ENCODE measurements around the gene MRPL33. TPM values are rescaled to one million over a fixed set of nuclear protein-coding genes. Genes with fewer than 3 reads are reported as not detected.

The MRPL33 gene
- total RNA-seq (ENCODE audit: low replicate concordance), result 54.6 and 63.4 TPM in 2 replicates
- long read RNA-seq, transcript MRPL33-202 (3 exons, 404 nt), result major isoform, 13 of 37 reads
- long read RNA-seq, transcript MRPL33-201 (4 exons, 518 nt), result minor isoform, 9 of 37 reads
- long read RNA-seq, partial matches to known transcripts, result 8 of 37 reads
- long read RNA-seq, other reads (novel, unspliced or antisense), result 7 of 37 reads

DNA sequence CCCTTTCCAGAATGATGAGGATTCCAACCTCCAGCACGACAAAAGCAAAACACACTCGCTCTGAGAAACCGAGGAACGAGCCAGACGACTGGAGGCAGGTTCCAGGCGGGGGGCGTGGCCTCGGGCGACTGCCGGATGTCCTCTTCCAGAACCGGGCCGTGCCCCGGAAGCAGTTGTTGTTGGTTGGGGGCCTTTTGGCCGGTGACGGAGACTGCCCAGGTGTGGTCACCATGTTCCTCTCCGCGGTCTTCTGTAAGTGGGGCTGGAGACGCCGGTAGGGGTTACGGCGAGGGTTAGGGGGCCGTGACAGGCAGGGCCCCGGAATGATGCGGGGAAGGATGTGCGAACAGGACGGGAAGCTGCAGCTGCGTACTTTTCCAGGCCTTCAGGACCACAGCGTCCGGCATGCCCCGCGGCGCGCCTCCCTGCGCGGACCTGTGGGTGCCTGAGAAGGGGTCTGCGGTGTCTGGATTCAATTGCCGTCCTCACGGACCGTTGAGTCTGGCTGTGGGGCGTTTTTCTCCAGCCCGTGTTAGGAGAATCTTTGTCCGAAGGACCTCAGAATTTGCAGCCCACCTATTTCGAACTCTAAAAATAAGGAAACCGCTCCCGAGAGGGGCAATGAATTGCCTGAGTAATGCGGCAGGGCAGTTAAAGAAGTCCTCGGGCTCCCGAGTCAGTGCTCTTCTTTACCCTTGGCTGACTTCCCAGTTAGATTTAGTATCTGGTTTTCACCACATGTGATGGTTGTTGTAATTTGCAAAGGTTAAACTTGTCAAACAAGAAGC lies at the start of gene MRPL33:
Gene MRPL33, plus strand, starts transcription at position 172 of the 788 bp plus-strand sequence. Its CDS starts 59 bp downstream, at position 231.
- DNase-seq (ENCODE audit: extremely low spot score, unreplicated experiment), result peak; percentile 92
- H3K4me3 Mint-ChIP-seq, result peak within 1 kb of the TSS; percentile 100
- no peaks in the 10 kb centered on the region for H3K9me3 Mint-ChIP-seq
- H3K27me3 Mint-ChIP-seq, result peaks cover 5% of the 10 kb centered on the region
- TF ChIP-seq, protein P1, sequence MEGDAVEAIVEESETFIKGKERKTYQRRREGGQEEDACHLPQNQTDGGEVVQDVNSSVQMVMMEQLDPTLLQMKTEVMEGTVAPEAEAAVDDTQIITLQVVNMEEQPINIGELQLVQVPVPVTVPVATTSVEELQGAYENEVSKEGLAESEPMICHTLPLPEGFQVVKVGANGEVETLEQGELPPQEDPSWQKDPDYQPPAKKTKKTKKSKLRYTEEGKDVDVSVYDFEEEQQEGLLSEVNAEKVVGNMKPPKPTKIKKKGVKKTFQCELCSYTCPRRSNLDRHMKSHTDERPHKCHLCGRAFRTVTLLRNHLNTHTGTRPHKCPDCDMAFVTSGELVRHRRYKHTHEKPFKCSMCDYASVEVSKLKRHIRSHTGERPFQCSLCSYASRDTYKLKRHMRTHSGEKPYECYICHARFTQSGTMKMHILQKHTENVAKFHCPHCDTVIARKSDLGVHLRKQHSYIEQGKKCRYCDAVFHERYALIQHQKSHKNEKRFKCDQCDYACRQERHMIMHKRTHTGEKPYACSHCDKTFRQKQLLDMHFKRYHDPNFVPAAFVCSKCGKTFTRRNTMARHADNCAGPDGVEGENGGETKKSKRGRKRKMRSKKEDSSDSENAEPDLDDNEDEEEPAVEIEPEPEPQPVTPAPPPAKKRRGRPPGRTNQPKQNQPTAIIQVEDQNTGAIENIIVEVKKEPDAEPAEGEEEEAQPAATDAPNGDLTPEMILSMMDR (conservative IDR thresholded peaks at IDR 0.05), result no peak
- H3K4me1 Mint-ChIP-seq (ENCODE audit: unreplicated experiment), result peaks cover 23% of the 10 kb centered on the region
- peaks cover 9% of the 10 kb centered on the region for H3K36me3 Mint-ChIP-seq
- peak within 1 kb of the TSS; percentile 98 for H3K27ac Mint-ChIP-seq

DNA sequence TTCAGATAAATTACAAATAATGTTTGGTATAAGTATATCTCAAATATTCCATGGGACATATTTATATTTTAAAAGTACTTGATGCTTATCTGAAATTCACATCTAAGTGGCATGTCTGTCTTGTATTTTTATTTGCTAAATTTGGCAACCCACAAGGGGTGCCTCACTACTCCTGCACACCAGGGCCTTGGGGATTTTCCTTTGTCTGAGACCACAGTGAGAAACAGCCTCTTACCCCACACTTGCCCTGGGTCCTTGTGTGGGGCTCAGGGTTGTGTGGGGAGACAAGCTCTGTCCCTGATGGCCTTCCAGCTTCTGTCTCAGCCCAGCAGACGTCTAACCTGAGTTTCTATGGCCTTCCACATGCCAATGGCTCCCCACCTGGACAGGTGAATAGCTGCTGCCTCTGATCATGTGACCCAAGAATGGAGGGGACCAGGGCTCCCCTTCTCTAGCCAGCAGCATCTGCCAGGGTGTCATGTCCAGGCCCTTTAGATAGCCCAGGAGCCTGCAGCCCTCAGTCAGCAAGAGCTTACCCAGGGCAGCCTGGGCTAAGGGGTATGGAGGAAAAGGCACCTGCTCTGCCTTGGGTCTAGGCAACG lies 49.5 kb upstream of the MRPL33 start:
- Mint-ChIP-seq H3K4me3 (no peak overlapping the region), H3K27me3 (peaks cover 16% of the 10 kb centered on the region), H3K9me3 (no peaks in the 10 kb centered on the region), H3K36me3 (no peaks in the 10 kb centered on the region), H3K27ac (no peak overlapping the region), H3K4me1 (ENCODE audit: unreplicated experiment) (peaks cover 17% of the 10 kb centered on the region)
- no peak for DNase-seq (ENCODE audit: extremely low spot score, unreplicated experiment)
- TF ChIP-seq, protein P1 (conservative IDR thresholded peaks at IDR 0.05), result no peak

DNA sequence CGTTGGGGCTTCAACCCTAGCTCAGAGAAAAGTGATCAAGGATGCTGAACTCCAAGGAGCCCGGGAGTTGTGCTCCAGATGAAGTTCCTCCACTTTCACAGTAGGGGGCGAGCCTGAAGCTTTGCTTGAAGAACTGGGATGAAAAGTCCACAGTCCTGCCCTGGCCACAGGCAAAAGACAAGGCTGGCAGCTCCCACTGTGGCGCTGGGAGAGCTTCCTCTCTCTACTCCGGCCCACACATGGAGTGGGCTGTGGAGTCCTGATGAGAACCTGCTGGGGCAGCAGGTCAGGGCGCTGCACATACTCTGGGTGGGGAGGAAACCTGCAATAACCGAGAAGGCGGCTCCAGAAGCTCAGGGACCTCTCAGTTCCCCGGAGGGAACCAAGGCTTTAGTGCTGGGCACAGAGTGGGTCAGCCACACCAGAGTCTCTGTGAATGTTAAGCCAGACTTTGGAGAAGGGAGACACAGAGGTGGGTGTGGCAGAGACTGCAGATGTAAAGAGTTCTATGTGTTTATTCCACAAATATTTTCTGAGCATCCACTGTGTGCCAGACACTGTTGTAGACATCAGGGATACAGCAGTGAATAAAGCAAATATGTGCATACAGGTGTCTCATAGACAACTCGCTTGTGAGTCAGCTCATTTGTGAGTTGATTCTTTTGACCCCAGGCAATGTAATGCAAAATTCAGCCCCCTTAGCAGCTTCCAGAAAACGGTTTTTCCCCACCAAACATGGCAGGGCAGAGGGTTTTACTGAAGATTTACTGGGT lies 48.0 kb upstream of the MRPL33 start:
- peak overlapping the region; percentile 61 for H3K27ac Mint-ChIP-seq
- no peak overlapping the region for H3K4me3 Mint-ChIP-seq
- H3K9me3 Mint-ChIP-seq, result no peaks in the 10 kb centered on the region
- no peaks in the 10 kb centered on the region for H3K36me3 Mint-ChIP-seq
- H3K27me3 Mint-ChIP-seq, result peaks cover 13% of the 10 kb centered on the region
- DNase-seq (ENCODE audit: extremely low spot score, unreplicated experiment), result no peak
- H3K4me1 Mint-ChIP-seq (ENCODE audit: unreplicated experiment), result peaks cover 17% of the 10 kb centered on the region
- TF ChIP-seq, protein P1 (conservative IDR thresholded peaks at IDR 0.05), result peak; percentile 84

DNA sequence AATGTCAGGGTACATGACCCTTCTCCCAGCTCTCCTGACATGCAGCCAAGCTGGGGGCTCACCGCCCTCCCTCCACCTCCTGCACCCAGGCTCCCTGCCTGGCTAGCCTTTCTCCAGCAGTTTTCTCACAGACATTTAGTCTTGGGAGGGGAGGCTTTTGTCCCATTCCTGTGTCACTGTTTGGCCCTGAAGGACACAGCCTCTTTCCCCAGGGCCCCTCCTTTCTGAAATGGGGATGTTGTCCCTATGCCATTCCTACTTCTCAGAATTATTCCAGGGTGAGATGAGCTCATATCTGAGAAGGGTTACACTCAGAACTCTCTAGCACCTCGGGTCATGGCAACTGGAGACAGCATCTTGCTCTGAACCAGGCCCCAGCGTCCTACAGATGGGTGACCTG lies 47.3 kb upstream of the MRPL33 start:
- TF ChIP-seq, protein P1 (conservative IDR thresholded peaks at IDR 0.05), result no peak
- no peak overlapping the region for H3K4me3 Mint-ChIP-seq
- H3K4me1 Mint-ChIP-seq (ENCODE audit: unreplicated experiment), result peaks cover 22% of the 10 kb centered on the region
- peaks cover 13% of the 10 kb centered on the region for H3K27me3 Mint-ChIP-seq
- no peaks in the 10 kb centered on the region for H3K36me3 Mint-ChIP-seq
- no peak for DNase-seq (ENCODE audit: extremely low spot score, unreplicated experiment)
- no peak overlapping the region for H3K27ac Mint-ChIP-seq
- no peaks in the 10 kb centered on the region for H3K9me3 Mint-ChIP-seq

DNA sequence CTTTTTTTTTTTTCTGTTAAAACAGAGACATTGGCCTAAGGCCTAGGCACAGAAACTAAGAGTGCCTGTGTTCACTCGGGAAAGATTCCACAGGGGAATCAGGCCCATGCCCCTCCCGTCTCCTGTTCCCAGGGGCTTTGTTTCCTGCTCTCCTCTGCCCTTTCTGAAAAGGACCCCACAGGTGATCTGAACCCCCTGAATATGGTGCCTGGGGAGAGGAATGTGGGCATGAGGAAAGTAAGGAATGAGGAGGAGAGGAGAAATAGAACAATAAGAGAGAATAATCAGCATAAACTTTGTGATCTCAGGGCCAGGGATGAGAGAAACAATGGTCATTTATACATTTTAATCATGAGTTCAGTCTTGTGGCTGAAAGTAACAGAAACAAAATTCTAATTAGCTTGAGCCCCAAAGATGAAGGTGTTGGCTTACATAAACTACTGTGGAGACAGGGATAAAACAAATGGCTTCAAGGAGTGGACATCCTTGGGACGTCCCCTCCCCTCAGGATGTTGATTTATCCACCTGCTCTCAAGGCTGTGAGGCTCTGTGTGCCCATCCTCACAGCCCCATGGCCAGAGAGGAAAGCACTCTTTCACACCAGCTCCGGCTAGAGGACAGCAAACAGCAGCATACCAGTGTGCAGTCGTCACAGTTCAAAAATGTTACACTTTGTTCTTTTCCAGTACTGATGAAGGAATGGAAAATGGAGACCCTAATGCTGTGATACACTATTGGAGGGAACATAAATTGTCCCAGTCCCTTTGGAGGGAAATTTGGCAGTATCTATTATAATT lies 46.4 kb upstream of the MRPL33 start:
- Mint-ChIP-seq H3K27ac (no peak overlapping the region), H3K9me3 (no peaks in the 10 kb centered on the region), H3K4me1 (ENCODE audit: unreplicated experiment) (peaks cover 27% of the 10 kb centered on the region), H3K4me3 (no peak overlapping the region), H3K27me3 (peaks cover 9% of the 10 kb centered on the region), H3K36me3 (no peaks in the 10 kb centered on the region)
- TF ChIP-seq, protein P1 (conservative IDR thresholded peaks at IDR 0.05), result no peak
- no peak for DNase-seq (ENCODE audit: extremely low spot score, unreplicated experiment)
